ENCODE results near the gene BICRA.

The BICRA gene

DNA sequence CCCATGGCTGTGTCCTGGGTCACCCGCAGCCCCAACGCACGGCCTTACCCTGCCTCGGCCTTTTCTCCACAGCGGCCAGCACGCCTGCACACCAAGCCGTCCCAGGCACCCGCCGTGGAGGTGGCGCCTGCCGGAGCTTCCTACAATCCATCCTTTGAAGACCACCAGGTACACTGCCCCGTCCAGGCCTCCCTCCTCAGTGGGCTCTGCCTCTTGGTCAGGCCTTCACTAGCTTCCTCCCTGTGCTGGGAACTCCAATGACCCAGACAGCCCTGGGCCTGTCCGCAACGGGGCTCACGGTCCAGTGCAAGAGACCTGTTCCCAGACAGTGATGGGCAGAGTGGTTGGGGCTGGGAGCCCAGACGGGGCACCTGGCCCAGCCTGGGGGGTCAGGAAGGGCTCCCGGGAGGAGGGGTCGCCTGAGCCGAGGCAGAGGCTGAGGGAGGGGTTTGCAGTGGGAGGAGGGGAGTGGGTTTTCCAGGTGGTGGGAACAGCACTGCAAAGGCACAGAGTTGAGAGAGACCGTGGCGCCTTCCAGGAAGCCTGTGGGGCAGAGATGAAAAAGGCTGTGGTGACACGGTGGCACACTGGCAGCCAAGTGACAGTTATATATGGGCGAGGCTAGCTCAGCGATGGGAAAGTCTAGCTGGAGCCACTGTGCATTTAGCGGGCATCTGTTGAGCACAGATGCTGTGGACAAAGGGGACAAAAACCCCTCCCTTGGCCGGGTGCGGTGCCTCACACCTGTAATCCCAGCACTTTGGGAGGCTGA lies 143.7 kb downstream of the BICRA start:
- no peak for DNase-seq (ENCODE audit: low spot score)
